Measurements from ENCODE around the gene UNKL. TPM values are rescaled to one million over a fixed set of nuclear protein-coding genes. Genes with fewer than 3 reads are reported as not detected.

Gene UNKL
- total RNA-seq, 1 donor from 2014 or later: 10.1 TPM

DNA sequence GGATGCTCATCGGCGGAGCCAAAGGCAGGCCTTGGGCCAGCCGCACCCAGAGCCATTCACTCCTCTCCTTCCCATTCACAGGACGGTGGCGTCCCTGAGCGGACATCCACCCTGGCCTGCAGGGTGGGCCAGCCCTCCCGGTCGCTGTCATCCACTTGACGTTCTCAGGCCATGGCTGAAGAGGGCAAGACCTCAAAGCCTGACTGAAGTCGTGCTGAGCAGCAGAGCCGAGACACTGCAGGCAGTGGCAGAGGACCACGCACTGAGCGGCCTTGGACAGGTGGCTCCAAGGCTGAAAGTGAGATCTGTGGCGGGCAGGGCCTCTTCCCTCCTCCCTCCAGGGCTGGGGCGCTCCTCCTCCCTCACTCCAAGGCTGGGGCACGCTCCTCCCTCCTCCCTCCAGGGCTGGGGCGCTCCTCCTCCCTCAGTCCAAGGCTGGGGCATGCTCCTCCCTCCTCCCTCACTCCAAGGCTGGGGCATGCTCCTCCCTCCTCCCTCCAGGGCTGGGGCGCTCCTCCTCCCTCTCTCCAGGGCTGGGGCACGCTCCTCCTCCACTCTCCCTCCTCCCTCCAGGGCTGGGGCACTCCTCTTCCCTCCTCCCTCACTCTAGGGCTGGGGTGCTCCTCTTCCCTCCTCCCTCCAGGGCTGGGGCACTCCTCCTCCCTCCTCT lies 38.6 kb downstream of the UNKL start:
- DNase-seq: no peak

DNA sequence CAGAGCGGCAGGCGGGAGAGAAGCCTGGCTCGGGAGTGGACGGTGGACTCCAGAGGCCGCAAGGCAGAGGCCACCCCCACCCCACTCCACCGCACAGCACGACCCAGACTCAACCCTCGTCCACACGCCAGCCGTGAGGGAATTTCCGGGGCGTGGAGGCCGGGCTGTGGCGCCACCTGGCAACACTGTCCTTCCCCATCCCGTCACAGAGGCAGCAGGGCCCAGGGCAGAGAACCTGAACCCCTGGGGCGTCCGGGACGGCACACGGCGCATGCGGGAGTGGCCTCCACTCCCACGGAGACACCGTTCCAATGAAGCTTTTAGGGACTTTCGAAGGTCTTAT lies 39.2 kb downstream of the UNKL start:
- no peak for DNase-seq

DNA sequence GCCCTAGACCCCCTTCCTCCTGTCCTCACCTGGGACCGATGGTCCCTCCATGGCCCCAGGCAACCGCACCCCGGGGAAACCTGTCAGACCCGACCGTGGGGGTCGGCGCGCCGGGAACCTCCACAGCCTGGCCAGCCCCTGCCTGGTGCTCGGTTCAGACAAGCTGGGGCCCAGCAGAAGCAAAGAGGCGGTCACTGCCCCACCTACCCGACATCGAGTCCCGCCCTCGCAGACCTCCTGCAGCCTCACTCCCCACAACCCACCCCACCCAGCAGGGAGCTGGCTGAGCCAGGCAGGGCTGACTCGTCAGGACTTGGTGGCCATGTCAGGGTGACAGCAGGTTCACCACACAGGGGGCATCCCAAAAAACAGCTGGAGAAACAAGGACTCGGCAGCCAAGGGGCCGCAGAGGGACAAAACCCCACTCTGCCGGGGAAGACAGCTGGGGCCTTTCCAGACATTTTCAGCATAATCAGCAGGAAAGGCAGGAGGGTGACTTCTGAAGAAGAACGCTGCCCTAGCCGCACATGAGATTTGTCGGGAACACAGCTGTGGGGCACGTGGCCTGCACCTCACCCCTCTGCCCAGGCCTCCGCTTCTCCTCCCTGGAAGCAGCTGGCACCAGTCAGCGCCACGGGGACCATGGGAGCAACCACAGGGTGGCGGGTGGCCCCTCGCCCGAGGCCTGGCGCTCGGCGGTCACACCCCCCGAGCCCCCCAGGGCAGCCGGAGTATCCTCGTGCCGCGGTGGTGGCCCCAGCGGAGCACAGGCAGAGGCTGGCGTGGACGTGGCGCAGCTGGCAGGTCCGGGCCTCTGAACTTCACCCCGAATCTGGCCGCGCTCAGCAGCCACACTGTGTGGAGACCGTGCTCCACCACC lies 39.8 kb downstream of the UNKL start:
- no peak for DNase-seq

- no peak for DNase-seq
Measured at GRCh38 chr16:1372292-1372950, 42.1 kb downstream of the UNKL start.

DNA sequence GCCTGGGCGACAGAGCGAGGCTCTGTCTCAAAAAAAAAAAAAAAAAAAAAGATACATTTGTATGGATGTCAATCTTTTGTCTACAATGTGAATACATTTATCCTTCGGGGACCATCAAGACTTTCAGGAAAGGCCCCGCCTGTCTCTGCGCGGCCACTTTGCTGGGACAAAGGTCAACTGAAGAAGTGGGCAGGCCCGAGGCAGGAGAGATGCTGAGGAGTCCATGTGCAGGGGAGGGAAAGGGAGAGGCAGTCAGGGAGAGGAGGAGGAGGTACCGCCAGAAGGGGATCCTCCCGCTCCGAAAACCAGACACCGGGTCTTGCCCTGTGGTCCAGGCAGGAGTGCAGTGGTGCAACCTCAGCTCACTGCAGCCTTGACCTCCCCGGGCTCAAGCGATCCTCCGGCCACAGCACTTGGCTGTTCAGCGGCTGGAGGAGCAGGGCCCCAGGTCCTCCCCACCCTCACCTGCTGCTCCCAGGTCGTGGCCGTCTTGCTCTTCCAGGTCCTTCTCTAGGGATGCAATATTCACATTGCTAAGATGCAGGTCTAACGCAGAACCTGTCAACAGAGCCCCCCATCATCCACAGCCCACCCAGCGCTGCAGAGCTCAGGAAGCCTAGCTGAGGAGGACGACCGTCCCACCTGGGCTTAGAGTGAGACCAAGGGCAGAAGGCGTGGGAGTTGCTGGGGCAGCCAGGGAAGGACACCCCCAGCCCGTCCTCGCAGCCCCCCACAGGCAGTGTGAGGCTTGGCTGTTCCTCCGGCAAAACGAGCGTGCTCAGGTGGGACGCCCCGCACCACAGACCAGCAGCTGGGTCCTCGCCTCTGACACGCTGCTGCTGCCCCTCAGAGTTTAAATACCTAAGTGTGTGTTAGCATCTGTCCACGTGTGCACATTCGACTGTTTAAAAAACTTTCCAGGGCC lies 43.2 kb downstream of the UNKL start:
- no peak for DNase-seq

DNA sequence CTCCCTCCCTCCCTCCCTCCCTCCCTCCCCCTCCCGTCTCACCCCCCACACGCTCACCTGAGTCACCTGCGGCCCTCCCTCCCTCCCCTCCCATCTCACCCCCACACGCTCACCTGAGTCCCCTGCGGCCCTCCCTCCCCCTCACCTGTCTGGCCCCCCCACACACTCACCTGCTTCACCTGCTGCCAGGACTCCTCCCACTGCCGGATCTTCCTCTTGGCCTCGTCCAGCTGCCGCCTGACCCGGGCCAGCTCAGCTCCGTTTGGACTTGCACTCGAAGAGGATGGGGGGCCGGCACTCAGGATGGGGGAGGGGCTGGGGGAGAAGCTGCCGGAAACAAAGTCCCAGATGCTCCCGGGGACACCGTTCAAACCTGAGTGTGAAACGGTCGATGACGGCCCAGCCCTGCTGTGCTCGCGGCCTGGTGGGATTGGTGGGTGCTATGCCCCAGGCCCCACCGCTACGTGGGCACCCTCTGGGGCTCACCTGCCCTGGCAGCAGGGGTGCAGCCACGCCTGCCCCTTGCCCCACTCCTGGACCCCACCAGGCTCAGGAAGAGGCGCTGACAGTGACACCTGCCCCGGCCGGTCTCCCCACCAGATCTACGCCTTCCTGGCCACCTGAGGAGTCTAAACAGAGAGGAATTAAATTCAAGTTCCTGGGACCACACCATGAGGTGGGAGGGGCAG lies 46.9 kb downstream of the UNKL start:
- DNase-seq: no peak

DNA sequence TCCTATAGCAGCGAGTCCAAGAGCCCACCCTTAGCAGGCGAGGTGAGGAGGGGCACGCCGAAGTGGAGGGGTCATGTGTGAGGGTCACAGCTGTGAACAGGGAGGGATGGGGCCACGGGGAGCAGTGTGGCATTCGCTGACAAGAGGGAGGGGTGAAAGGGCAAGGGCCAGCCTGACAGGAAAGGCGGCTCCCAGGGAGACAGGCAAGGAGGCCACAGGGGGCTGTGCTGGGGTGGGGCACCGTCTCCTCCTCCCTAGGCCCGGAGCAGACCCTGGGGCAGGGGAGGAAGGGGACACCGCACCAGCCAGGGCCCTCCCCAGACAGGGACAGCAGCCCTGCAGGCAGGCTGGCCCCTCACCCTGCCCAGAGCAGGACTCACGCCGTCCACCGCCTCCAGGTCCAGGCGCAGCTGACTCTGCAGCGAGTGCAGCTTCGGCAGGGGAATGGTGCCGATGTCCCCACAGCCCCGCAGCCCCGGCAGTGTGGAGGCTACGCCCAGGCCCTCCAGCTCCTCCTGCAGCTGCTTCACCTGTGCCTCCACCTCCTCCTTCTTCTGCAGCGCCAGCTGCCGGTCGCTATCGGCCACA lies 47.7 kb downstream of the UNKL start:
- no peak for DNase-seq

DNA sequence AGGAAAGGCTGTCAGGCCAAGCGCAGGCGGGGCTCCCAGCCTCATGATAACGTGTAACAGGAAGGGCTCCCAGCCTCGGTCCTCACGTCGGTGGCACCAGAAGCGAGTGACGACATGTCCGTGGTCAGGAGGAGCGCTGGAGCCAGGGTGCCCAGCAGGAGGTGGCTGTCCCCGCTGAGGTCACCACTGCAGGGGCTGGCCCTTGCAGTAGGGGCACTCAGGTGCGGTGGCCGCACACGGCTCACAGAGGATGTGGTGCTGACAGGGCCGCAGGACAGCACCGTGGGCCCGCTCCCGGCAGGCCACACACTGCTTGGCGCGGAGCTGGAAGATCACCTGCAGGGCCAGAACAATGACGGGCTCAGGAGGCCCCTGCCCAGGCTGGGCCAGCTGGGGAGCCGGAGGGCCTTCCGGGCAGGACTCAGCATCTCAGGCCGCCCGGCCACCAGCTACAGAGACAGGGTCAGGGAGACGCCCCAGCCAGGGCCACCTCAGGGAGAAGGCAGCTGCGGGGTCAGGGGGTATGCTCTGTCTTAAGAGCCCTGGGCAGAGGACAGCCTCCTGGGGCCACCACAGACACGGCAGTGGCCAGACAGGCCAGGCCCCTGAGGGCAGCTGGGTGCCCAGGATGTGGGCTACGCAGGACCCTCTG lies 48.3 kb downstream of the UNKL start:
- no peak for DNase-seq

DNA sequence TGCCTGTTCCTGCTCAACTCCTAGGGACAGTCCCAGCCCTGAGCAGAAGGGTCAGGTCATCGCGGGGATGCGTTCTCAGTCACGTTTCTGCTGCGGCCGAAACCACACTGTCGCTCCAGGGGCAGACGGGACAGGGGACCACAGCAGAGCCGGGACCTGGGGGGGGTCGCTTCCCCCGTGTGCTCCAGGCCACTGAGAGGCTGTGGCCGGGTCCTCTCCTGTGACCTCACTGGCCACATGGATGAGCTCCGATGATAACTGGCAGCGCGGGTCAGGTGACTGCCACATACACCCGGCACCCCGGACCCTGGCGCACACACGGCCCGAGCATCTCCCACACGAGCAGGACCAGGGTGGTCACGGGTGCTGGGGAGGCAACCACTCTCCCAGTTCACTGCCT lies 50.0 kb downstream of the UNKL start:
- DNase-seq: no peak

GRCh38 chr16:1363501-1364041 lies 50.9 kb downstream of the UNKL start:
- DNase-seq: peak; percentile 43

GRCh38 chr16:1362807-1363206 lies 51.7 kb downstream of the UNKL start:
- no peak for DNase-seq

DNA sequence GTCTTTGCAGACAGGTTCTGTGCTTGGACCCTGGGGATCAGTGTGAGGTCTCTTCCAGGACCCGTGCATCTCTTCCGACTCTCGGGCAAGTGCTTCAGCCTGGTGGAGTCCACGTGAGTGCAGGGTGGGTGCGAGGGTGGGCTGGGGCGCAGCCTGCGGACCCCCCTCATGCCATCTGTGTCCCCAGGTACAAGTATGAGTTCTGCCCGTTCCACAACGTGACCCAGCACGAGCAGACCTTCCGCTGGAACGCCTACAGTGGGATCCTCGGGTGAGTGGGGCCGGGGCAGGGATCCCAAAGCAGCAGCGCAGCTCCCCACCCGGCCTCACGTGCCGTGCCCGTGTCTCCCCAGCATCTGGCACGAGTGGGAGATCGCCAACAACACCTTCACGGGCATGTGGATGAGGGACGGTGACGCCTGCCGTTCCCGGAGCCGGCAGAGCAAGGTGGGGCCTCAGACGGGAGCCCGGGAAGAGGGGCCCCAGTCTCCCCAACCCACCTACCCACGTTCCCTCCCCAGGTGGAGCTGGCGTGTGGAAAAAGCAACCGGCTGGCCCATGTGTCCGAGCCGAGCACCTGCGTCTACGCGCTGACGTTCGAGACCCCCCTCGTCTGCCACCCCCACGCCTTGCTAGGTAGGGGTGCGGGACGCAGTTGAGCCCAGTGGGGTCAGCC lies 52.7 kb downstream of the UNKL start:
- no peak for DNase-seq

GRCh38 chr16:1357906-1358566 lies 56.5 kb downstream of the UNKL start:
- no peak for DNase-seq

DNA sequence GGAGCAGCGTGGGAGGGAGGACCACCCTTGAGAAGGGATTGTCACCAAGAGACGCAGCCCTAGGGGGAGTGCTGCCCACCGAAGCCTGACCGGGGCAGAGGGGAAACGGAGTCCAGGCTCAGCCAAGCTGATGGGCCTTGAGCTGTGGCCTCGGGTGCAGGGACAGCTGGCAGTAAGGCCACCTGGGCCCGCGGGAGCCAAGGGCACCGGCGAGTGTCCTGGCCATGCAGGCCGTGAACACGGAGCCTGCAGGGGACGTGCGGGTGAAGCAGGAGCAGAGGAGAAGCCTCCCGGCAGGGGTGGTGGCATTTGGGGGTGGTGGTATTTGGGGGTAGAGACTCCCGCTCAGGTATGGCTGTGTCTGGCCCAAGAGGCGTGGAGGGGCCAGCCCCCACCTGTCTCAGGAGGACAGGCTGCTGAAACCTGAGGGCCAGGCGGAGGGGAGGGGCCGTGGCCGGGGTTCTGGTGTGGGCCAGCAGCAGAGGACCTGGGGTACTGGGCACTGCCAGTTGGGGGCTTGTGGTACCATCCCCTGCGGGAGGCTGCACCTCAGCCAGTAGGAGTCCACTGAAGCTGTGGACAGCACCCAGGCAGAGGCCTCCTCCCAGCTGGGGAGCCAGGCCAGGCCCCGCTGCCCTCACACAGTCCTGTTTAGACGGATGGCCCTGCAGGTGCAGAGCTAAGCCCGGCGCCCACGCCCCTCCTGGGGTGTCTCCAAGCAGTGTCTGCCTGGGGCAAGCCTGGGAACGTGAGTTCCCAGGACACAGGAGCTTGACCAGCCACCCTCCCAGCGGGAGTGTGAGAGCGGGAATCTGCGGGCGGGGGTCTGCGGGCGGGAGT lies 58.2 kb downstream of the UNKL start:
- no peak for DNase-seq

- no peak for DNase-seq
Measured at GRCh38 chr16:1355591-1355990, 58.9 kb downstream of the UNKL start.

DNA sequence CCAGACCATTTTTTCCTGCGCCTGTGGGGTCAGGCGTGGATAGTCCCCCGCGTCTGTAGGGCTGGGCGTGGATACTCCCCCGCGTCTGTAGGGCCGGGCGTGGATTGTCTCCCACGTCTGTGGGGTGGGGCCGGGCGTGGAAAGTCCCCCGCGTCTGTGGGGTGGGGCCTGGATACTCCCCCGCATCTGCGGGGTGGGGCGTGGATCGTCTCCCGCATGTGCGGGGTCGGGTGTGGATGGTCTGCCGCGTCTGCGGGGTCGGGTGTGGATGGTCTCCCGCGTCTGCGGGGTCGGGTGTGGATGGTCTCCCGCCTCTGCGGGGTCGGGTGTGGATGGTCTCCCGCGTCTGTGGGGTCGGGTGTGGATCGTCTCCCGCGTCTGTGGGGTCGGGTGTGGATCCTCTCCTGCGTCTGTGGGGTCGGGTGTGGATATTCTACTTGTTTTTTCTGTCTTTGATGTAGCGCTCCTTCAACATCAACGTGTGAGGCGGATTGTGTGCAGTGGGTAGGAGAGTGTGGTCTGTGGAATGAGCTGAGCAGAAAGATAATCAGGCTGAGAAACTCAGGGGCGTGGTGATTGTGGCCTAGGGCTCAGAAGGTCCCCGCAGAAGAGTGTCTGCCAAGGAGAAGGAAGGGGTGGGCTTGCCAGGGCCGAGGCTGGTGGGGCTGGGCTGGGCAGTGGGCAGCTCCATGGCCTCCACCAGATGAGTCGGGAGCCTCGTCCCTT lies 59.5 kb downstream of the UNKL start:
- no peak for DNase-seq

GRCh38 chr16:1351582-1352362 lies 62.7 kb downstream of the UNKL start, which contains the start of the genes GNPTG and TSR3:
GNPTG (plus strand) TSS chr16:1351931; CDS start chr16:1351966, 35 bp downstream.
TSR3 (minus strand) TSS chr16:1351878; CDS start chr16:1351804, 74 bp downstream.
- DNase-seq: peak; percentile 67

Measured in occipital lobe (tissue), 2 donors.